HG03095 (cell line): ENCODE measurements around the gene PHF1.

Experiments used
- ATAC-seq: cut with Tn5 transposase; IDR thresholded peaks from one replicate; pipeline ENCODE4 v1.9.1; 2021; ENCODE audit warnings: moderate library complexity; ENCODE audit not compliant: unreplicated experiment

PHF1 gene

GRCh38 chr6:33430991-33431879 is 20.4 kb downstream of the PHF1 start:
- ATAC-seq, result no peak

DNA sequence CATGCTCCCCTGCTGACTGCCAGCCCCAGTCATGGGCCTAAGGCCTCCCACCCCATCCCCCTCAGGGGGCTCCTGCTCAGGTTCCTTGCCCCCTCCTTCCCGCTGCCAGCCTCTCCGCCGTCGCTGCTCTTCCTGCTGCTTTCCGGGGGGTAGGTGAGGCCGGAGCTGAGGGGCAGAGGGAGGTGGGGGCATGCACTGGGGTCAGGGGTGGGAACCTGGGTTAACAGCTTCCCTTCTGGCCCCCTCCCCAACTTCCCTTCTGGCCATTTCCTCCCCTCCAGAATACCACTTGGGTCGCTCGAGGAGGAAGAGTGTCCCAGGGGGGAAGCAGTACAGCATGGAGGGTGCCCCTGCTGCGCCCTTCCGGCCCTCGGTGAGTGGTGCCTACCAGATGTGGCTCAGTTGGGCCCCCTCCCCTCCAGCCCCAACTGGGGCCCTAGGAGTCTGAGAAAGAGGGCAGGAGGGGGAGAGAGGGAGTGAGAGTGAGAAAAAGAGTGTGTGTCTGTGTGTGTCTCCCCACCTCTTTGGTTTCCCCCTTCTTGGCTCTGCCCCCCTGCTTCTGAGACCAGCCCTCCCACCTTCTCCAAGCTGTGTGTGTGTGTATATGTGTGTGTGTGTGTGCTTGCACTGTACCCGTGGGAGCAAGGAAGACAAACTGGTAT is 21.2 kb downstream of the PHF1 start:
- ATAC-seq, result no peak

DNA sequence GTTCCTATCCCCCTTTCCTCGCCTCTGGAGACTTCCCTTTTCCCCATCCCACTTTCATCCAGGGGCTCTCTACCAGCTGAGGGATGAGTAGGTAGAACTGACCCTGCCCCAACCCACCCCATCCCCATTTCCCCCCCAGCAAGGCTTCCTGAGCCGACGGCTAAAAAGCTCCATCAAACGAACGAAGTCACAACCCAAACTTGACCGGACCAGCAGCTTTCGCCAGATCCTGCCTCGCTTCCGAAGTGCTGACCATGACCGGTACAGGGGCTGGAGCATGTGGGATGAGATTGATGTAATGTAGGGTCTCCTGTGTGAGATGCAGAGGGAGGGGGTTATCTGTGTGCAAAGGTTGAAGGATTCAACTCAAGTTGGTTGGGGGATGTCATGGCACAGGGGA is 21.7 kb downstream of the PHF1 start:
- ATAC-seq, result no peak

DNA sequence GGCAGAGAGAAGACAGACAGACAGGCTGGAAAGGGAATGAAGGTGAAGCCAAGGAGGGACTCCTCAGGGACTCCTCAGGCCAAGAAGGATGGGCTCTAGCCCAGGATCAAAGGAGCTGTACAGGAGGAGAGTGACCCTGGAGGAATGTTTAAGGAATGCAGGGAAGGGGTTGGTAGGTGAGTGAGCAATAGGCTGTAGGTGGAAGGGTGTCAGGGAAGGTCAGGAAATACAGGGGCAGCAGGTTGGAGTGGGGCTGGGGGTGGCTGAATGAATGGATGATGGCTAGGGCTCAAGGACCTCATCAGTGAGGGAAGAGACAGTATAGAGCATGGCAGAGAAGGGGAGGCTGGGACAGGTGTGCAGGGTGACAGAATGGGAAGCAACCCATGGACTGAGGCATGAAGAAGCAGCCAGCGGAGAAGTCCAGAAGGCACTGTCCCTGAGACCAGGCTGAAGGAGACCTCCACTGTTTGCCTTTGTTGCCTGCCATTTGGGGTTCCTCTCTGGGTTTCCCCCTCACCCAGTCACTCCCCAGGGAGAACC is 22.3 kb downstream of the PHF1 start:
- no peak for ATAC-seq

DNA sequence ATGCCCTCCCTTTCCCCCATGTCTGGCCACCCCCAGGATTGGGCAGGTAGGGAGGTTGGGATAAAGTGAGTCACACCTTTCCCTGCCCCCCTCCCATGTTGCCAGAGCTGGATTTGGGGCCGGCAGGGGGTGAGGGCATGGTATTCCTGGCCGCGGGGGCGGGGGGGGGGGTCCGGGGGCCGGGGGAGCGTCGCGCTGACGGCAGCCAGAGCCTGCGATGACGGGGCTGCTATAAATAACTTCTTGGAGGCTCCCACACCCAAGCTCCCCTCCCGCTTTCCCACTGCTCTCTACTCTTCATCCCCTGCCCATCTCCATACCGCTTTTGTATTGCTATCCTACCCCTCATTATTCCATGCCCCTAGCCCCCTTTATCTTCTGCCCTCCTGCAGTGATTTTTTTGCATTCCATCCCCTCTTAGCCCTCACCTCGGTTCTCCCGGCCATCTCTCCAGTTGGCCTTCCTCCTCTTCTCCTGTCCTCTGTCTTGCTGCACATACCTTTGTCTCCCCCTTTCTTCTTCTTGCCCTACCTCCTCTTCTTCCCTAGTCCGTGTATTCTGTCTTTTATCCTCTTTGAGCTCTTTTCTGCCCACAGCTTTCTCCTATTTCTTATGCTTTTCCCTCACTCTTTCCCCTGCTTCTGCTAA is 22.9 kb downstream of the PHF1 start:
- ATAC-seq, result no peak

DNA sequence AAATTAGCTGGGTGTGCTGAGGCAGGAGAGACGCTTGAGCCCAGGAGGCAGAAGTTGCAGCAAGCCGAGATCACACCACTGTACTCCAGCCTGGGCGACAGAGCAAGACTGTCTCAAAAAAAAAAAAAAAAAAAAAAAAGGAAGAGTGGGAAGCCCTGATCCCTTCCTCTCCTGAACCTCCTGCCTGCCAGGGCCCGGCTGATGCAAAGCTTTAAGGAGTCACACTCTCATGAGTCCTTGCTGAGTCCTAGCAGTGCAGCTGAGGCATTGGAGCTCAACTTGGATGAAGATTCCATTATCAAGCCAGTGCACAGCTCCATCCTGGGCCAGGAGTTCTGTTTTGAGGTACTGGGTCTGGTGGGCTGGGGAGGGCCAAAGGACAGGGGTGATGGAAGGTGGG is 24.1 kb downstream of the PHF1 start:
- no peak for ATAC-seq

DNA sequence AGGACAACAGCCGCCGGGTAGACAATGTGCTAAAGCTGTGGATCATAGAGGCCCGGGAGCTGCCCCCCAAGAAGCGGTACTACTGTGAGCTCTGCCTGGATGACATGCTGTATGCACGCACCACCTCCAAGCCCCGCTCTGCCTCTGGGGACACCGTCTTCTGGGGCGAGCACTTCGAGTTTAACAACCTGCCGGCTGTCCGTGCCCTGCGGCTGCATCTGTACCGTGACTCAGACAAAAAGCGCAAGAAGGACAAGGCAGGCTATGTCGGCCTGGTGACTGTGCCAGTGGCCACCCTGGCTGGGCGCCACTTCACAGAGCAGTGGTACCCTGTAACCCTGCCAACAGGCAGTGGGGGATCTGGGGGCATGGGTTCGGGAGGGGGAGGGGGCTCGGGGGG is 26.9 kb downstream of the PHF1 start:
- no peak for ATAC-seq

GRCh38 chr6:33438978-33439594 is 28.3 kb downstream of the PHF1 start:
- no peak for ATAC-seq

DNA sequence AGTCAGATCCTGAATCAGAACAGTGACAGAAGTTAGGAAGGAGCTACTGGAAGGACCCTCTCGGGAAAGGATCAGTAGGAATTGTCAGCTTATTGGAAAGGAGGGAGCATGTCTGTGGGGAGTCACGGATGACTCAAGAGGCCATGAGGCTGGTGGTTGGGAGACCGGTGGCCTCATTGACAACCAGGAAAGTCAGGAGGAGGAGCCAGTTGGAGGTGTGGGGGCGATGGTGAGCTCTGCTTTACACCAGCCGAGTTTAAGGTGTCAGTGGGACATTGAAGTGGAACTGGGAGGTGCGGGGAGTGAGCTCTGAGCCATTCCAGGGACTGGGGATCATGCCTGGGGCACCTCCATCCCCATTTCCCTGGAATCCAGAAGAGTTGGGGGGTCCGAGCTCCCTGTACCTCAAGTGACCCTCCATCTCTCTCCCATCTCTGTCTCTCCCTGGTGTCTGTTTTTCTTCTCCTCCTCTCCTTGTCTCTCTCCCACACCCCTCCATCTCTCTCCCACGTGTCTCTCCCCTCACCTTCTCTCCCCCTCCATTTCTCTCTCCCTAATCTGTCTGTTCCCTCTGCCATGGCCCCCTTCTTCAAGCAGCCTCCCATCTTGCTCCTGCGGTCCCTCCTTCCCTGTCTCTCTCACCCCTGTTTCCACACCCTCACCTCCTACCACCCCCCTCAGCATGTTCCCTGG is 29.3 kb downstream of the PHF1 start:
- no peak for ATAC-seq

GRCh38 chr6:33440649-33441309 is 30.0 kb downstream of the PHF1 start:
- no peak for ATAC-seq

- no peak for ATAC-seq
Observed at GRCh38 chr6:33441457-33441856, 30.6 kb downstream of the PHF1 start.

- no peak for ATAC-seq
Observed at GRCh38 chr6:33442283-33442682, 31.5 kb downstream of the PHF1 start.

DNA sequence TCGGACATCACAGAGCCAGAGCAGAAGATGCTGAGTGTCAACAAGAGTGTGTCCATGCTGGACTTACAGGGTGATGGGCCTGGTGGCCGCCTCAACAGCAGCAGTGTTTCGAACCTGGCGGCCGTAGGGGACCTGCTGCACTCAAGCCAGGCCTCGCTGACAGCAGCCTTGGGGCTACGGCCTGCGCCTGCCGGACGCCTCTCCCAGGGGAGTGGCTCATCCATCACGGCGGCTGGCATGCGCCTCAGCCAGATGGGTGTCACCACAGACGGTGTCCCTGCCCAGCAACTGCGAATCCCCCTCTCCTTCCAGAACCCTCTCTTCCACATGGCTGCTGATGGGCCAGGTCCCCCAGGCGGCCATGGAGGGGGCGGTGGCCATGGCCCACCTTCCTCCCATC is 32.2 kb downstream of the PHF1 start:
- no peak for ATAC-seq

DNA sequence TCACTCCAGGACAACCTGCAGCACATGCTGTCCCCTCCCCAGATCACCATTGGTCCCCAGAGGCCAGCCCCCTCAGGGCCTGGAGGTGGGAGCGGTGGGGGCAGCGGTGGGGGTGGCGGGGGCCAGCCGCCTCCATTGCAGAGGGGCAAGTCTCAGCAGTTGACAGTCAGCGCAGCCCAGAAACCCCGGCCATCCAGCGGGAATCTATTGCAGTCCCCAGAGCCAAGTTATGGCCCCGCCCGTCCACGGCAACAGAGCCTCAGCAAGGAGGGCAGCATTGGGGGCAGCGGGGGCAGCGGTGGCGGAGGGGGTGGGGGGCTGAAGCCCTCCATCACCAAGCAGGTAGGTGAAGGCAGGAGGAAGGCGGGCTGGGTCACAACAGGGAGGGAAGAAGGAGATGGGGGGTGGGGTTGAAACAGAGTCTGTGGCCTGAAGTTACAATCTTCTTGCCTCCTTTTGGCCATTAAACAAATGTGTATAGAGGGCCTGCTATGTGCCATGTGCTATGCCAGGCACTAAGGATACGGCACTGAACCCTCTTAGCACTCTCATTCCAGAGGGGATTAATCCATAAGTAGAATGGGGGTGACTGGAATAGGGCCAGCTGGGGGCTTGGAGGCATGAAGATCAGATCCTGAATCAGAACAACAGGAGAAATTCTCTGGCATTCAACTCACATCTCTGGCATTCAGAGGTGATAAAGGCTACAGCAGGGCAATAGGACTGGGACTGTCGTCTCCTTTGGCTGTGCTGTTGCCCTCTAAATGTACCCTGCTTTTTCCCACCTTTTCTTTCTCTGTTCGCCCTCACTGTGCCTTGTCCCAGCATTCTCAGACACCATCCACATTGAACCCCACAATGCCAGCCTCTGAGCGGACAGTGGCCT is 33.0 kb downstream of the PHF1 start:
- ATAC-seq, result no peak

GRCh38 chr6:33445119-33445603 is 34.3 kb downstream of the PHF1 start:
- no peak for ATAC-seq

DNA sequence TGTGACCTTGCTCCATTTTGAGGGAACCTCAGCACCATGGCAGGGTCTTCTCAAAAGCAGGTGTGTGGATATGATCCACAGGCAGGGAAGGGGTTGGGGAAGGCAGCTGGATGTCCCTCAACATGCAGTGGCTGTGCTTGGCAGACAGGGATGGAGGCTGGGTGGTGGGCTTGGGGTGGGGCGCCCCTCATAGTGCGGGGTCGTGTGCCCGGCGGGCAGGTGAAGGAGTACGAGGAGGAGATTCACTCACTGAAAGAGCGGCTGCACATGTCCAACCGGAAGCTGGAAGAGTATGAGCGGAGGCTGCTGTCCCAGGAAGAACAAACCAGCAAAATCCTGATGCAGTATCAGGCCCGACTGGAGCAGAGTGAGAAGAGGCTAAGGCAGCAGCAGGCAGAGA is 35.5 kb downstream of the PHF1 start:
- no peak for ATAC-seq

DNA sequence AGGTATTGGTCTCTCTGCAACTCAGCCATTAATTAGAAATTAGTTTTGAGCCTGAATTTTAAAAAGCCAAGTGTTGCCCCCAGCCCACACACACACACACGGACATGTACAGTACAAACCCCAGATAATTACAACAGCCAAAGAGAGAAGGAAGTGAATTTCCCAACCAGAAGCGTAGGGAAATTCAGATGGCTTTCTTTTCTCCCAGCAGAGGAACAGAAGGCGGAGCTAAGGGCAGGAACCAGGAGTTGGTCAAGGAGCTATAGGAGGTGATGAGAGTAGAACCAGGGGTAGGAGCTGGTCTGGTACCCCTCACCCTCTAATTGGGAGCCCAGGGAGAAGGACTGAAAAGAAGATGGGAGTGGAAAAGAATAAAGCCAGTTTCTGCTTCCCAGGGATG is 39.6 kb downstream of the PHF1 start:
- no peak for ATAC-seq

DNA sequence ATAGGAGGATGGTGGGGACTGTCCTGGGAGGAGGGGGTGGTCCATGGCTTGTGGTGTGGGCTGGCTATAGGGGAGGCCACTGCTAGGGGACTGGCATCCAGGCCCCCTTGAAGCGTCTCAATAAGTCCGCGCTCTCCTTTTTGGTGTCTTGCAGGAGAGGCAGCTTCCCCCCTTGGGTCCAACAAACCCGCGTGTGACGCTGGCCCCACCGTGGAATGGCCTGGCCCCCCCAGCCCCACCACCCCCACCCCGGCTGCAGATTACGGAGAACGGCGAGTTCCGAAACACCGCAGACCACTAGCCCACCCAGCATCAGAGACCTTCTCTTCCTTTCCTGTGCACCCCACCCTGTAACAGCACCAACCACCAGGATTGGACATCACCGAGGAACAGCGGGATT is 40.8 kb downstream of the PHF1 start:
- no peak for ATAC-seq

DNA sequence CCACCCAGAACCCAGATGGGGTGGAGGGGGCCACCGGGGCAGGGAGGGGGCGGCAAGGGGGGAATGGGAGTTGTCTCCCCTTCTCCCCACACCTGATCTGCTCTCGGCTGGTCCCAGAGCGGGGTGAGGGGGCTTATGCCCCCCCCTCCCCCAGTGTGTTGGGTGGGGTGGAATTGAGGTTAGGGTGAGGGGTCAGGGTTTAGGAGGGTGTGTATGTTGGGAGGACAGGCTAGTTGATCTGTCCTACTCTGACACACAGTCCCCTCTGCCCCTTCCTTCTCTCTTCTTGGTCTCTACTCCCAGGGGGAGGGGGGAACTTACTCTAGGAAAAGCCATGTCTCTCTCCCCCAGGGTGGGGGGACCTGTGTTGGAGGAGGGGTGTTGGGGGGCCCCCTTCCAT is 41.7 kb downstream of the PHF1 start:
- ATAC-seq, result no peak
